ENCODE data around the gene ZIC4.

ZIC4 gene

DNA sequence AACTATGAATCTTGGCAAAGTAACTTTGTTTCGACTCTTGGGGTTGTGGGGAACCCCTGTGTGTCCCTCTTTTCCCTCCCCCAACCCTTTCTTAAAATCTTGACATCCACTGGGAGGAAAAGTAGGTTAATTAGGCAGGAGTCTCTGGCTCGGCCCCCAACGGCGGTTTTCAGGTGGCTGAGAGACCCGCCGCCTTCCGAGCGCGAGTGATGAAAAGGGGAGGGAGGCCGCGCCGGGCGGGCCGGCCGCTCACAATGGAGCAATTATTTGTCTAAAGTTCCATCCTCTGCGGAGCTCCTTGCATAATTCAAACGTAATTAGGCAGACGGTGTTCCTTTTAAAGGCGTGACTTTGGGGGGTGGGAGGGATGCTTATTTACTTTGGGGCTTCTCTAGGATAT, 51.7 kb downstream of the ZIC4 start:
- no peak for DNase-seq (ENCODE audit: low read depth, low spot score)

DNA sequence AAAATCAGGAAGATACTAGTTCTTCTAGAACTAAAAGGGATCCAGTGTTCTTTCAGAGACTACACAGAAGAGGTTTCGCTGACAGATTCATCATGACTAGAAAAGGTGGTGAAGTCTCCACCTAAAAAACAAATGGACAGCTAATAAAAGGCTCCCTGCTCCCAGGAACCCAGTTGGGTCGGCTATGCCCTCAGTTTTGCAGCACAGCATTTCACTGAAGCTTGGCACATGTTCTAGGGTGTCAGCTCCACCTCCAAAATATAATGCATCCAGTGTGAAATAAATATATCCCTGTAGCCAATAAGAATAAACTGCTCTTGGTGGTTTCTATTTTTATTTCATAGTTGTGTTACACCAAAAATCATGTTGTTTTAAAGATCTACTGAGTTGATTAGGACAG, 55.0 kb downstream of the ZIC4 start:
- DNase-seq (ENCODE audit: low read depth, low spot score) = no peak

DNA sequence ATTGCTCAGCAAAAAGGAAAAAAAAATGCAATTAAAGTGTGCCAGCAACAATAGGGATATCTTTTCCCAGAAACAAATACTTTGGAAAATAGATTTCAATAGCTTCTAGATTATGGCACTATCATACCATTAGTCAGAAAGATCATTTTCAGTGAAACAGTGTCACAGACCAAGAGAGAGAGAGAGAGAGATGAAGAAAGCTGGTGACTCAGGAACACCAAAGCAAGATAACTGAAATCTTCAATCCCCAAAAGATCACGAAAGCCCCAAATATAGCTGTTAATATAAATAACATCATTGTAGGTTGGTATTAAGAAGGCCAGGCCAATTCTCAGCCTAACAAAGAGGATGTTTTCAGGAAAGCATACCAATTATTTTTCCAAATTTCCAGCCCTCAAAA, 57.4 kb downstream of the ZIC4 start:
- no peak for DNase-seq (ENCODE audit: low read depth, low spot score)

DNA sequence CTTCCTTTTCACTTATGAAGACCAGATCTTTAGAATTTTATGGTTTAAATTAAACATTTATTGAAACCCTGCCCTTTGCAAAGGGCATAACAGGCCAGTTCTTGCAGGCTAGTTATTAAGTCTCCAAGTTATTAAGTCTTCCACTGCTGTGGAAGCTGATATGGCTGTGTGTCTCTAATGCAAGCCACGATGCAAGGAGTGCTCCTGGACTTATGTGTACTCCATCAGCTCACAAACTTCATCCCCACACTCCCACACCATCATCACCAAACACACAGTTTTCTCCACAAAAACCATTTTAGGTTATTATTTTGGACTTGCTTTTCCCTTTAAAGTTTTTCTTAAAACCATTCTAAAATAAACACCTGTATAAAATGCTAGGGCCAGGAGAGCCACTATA, 62.4 kb downstream of the ZIC4 start:
- no peak for DNase-seq (ENCODE audit: low read depth, low spot score)

DNA sequence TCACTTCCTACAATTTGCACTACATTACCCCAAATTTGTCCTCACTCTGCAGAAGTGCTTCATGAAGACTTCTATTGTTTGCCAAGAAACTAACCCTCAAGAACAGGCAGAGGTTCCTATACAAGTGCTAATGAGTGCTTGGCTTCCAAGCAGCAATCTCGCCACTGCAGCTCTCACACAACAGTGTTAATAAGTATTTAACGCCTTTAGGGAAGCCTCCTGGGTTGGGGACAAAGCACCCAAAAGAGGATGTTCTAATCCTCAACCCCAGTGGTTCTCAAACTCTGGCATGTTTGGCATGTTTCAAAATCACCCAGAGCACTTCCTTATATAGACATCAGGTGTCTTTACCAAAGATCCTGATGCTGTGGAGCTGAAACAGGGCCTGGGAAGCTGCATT, 64.6 kb downstream of the ZIC4 start:
- no peak for DNase-seq (ENCODE audit: low read depth, low spot score)

- DNase-seq (ENCODE audit: low read depth, low spot score) = no peak
These were observed 69.6 kb downstream of the ZIC4 start for GRCh38 chr3:147336543-147337278.

All from activated naive CD8-positive, alpha-beta T cell treated with anti-CD3 and anti-CD28 coated beads, Interleukin-2, amount 50 U/mL, for 16 hours (primary cell).